Naive thymus-derived CD4-positive, alpha-beta T cell (primary cell): ENCODE data around the gene MAPK12. TPM values are rescaled to one million over a fixed set of nuclear protein-coding genes. Genes with fewer than 3 reads are reported as not detected.

Experiments used
- ATAC-seq: fragments of 150-1000 bp; cut with Tn5 transposase; 2 replicates; pipeline ENCODE4 v1.10.0; 2021; ENCODE audit warnings: mild to moderate bottlenecking, moderate library complexity
- CTCF ChIA-PET: fragments of 350-600 bp; sonication (Branson Sonifier 250); formaldehyde crosslinking; loops from one replicate; lab custom pipeline; 2021; ENCODE audit warnings: antibody characterized with exemption; lab: Charles Lee
- POLR2A ChIA-PET: fragments of 350-600 bp; sonication (Branson Sonifier 250); formaldehyde crosslinking; loops from one replicate; lab custom pipeline; 2021; ENCODE audit warnings: antibody characterized with exemption, inconsistent platforms; lab: Charles Lee
- DNase-seq, 9 donors: peaks; one replicate each; pipeline versions ENCODE4 v3.0.0 to v3.0.0-alpha.2; 2020 to 2022; ENCODE audit warnings: mixed read lengths in 1 of 9
- H3K27ac ChIP-seq: one replicate; pipeline ENCODE4 v1.7.0; 2013; ENCODE audit warnings: mild to moderate bottlenecking, low read depth, low read length, moderate library complexity
- H3K27me3 ChIP-seq, 2 donors: one replicate each; pipeline ENCODE4 v1.7.0; 2013; ENCODE audit warnings: low read length in 2 of 2, mild to moderate bottlenecking in 2 of 2, moderate library complexity in 2 of 2; ENCODE audit not compliant: control insufficient read depth in 2 of 2, insufficient read depth in 2 of 2
- H3K36me3 ChIP-seq, 3 experiments: 1 replicate in 2 of 3; 2 replicates in 1 of 3; pipeline ENCODE4 v1.7.0; 2013; ENCODE audit warnings: low read length in 3 of 3, mild to moderate bottlenecking in 3 of 3, moderate library complexity in 1 of 3; ENCODE audit not compliant: insufficient read depth in 3 of 3, control insufficient read depth in 2 of 3
- H3K4me1 ChIP-seq, 2 donors: one replicate each; pipeline ENCODE4 v1.7.0; 2013; ENCODE audit warnings: low read length in 2 of 2, mild to moderate bottlenecking in 2 of 2, moderate library complexity in 1 of 2; ENCODE audit not compliant: control insufficient read depth in 2 of 2, insufficient read depth in 2 of 2
- H3K4me3 ChIP-seq: 2 replicates; pipeline ENCODE4 v1.7.0; 2013; ENCODE audit warnings: mild to moderate bottlenecking, low read length
- H3K9me3 ChIP-seq, 3 experiments: 1 replicate in 2 of 3; 2 replicates in 1 of 3; pipeline ENCODE4 v1.7.0; 2013; ENCODE audit warnings: low read length in 3 of 3; ENCODE audit not compliant: control insufficient read depth in 2 of 3
- H3K27ac Mint-ChIP-seq, 9 donors: one replicate each; pipeline ENCODE4 v1.8.0; 2020 to 2022; ENCODE audit warnings: mixed read lengths in 9 of 9, mild to moderate bottlenecking in 8 of 9, moderate library complexity in 5 of 9, inconsistent platforms in 2 of 9
- H3K27me3 Mint-ChIP-seq, 5 donors: one replicate each; pipeline ENCODE4 v1.8.0; 2021 to 2022; ENCODE audit warnings: mixed read lengths in 5 of 5, mild to moderate bottlenecking in 1 of 5
- H3K36me3 Mint-ChIP-seq, 5 donors: one replicate each; pipeline ENCODE4 v1.8.0; 2020 to 2022; ENCODE audit warnings: mixed read lengths in 5 of 5, mild to moderate bottlenecking in 3 of 5, inconsistent platforms in 1 of 5
- H3K4me1 Mint-ChIP-seq, 7 donors: one replicate each; pipeline ENCODE4 v1.8.0; 2020 to 2022; ENCODE audit warnings: mixed read lengths in 7 of 7, mild to moderate bottlenecking in 3 of 7, inconsistent platforms in 1 of 7
- H3K4me3 Mint-ChIP-seq, 10 donors: one replicate each; pipeline ENCODE4 v1.8.0; 2020 to 2022; ENCODE audit warnings: mild to moderate bottlenecking in 10 of 10, mixed read lengths in 10 of 10, moderate library complexity in 6 of 10, inconsistent platforms in 2 of 10
- H3K9me3 Mint-ChIP-seq, 11 donors: one replicate each; pipeline ENCODE4 v1.8.0; 2020 to 2022; ENCODE audit warnings: mixed read lengths in 11 of 11, mild to moderate bottlenecking in 4 of 11, inconsistent platforms in 1 of 11, moderate library complexity in 1 of 11
- intact Hi-C, 2 donors: fragments of 100-400 bp; cut with micrococcal nuclease; formaldehyde crosslinking; loops; one replicate each; pipeline ENCODE4 v1.15.1; 2023
- polyA plus RNA-seq, 2 donors: library from polyadenylated mRNA; unstranded; fragments of 300-500 nt; fragmentation: Illumina TruSeq; gene quantifications; one replicate each; pipeline ENCODE4 v1.2.3, GENCODE V29; 2021
- total RNA-seq, 6 experiments: library from RNA in 5 of 6; stranded (reverse) in 5 of 6; gene quantifications; 1 replicate in 5 of 6; 2 replicates in 1 of 6; pipeline ENCODE4 v1.2.3 and lab custom pipeline; 2021 to 2026

The MAPK12 gene
- total and polyA plus RNA-seq, 7 experiments from 2014 or later, result 0.07 to 6.2 (median 2.1) TPM; not detected in 1

DNA sequence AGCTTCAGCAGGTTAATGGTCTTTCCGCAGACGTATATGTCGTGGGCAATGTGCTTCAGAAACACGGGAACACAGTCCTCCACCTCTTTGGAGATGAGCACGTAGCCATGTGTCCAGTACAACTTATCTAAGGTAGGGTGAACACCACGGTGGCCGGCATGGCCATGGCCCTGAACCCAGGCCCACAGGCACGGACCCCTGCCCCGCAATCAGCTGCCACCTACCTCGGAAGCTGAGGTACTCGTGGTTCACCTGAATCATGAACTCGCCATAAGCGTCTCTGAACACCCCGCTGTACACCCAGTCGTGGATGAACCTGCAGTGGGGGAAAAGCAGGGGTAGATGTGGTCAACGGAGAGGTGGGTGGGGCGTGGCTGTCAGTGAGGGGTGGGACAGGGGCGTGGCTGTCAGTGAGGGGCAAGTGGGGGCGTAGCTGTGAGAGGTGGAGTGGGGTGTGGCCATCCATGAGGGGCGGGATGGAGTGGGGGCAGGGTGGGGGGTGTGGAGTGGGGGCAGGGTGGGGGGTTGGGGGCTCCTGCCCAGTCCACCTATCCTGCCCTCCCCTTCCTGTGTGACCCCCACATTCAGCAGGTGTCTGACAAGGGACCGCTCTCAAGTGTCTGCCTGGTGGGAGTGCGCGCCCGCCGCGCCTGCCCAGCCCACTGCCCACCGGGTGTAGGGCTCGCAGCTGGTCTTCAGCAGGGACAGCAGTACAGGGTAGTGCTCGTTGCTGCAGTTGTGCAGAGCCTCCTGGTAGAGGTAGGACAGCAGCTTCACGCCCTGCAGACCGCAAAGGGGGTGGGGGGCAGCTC lies 35.2 kb downstream of the MAPK12 start:
- Mint-ChIP-seq H3K27me3 (no peaks in the 10 kb centered on the region), H3K27ac (no peak overlapping the region), H3K9me3 (no peaks in the 10 kb centered on the region), H3K36me3 (peaks cover 0 to 30% (median 8%) of the 10 kb centered on the region in 5 donors), H3K4me1 (peaks cover 0 to 7% (median 0%) of the 10 kb centered on the region in 7 donors), H3K4me3 (no peak overlapping the region)
- Histone ChIP-seq H3K27me3 (no peaks in the 10 kb centered on the region), H3K4me3 (no peak overlapping the region), H3K27ac (no peak overlapping the region), H3K4me1 (no peaks in the 10 kb centered on the region), H3K36me3 (peaks cover 7 to 86% (median 34%) of the 10 kb centered on the region in 3 experiments), H3K9me3 (no peaks in the 10 kb centered on the region)
- CTCF ChIA-PET, result interaction anchor here (0.6 to 1.0 kb wide), 2 partner anchors 11 to 265 kb away, joined by 3 read pairs; no protein-coding TSS in a partner anchor
- intact Hi-C loops, result no loop called here
- POLR2A ChIA-PET, result no interaction called here
- ATAC-seq, result no peak
- DNase-seq, result no peak

DNA sequence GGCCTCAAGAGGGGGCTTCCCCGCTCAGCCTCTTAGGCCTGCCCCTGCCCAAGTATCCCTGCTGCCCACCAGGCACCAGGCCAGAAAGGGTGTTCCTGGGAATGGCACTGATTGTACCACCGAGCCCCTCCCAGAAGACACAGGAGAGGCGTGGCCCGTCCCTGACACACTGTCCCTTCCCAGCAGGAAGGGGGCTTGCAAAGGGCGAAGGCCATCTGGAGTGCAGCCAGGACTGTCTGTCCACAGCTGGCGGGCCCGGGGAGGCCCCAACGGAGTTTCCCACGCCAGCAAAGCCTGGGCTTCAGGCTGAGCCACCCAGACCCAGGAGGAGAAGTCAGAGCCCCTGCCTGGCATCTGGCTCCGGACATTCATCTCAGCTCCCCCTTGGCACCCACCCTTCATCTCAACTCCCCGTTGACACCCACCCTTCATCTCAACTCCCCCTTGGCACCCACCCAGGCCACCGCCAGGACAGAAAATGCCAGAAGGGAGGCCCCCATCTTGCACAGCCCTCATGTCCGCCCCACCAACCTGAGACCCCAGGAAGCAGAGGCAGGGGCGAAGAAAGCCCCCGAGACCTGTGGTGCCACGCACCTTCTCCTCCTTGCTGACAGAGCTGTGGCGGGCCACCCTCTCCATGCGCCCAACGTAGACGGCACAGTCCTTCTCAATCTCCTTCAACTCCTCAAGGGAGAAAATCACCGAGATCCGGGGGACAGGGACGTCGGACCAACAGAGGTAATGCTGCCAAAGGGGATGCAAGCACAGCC lies 36.1 kb downstream of the MAPK12 start:
- Mint-ChIP-seq H3K4me1 (peaks cover 0 to 7% (median 0%) of the 10 kb centered on the region in 7 donors), H3K4me3 (no peak overlapping the region), H3K9me3 (no peaks in the 10 kb centered on the region), H3K36me3 (peaks cover 0 to 30% (median 8%) of the 10 kb centered on the region in 5 donors), H3K27ac (peak overlapping the region in 1 of 9 donors; percentile 65), H3K27me3 (no peaks in the 10 kb centered on the region)
- no peaks in the 10 kb centered on the region for H3K4me1 ChIP-seq
- POLR2A ChIA-PET, result no interaction called here
- CTCF ChIA-PET, result no interaction called here
- ATAC-seq (no peak), DNase-seq (no peak)
- no peak overlapping the region for H3K4me3 ChIP-seq
- intact Hi-C loops, result no loop called here
- peaks cover 7 to 92% (median 38%) of the 10 kb centered on the region in 3 experiments for H3K36me3 ChIP-seq
- no peak overlapping the region for H3K27ac ChIP-seq
- H3K9me3 ChIP-seq, result no peaks in the 10 kb centered on the region
- H3K27me3 ChIP-seq, result no peaks in the 10 kb centered on the region

DNA sequence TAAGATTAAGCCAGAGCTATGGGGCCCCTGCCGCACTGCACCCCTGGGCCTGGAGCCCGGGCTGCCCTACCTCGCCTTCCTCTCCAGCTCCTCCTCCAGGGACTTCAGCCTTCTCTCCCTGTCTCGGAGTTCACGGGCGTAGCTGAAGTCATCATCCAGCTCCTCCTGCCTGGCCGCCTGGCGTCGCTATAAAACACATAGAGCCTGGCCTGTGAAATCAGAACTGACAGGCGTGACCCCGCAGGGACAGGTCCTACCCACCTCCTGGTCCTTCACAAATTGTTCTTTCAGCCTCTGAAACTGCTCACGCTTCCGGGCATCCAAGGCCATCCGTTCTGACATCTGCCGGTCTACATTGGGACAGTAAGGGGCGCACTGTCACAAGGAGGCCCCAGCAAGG lies 37.4 kb downstream of the MAPK12 start:
- Mint-ChIP-seq H3K27ac (peak overlapping the region in 2 of 9 donors; percentile 32 to 37), H3K27me3 (no peaks in the 10 kb centered on the region), H3K9me3 (no peaks in the 10 kb centered on the region), H3K4me1 (peaks cover 0 to 7% (median 0%) of the 10 kb centered on the region in 7 donors), H3K36me3 (peaks cover 0 to 22% (median 4%) of the 10 kb centered on the region in 5 donors), H3K4me3 (no peak overlapping the region)
- Histone ChIP-seq H3K4me3 (no peak overlapping the region), H3K27ac (no peak overlapping the region), H3K4me1 (no peaks in the 10 kb centered on the region), H3K9me3 (no peaks in the 10 kb centered on the region), H3K36me3 (peaks cover 7 to 95% (median 34%) of the 10 kb centered on the region in 3 experiments), H3K27me3 (no peaks in the 10 kb centered on the region)
- ATAC-seq, result no peak
- POLR2A ChIA-PET, result interaction anchor here (0.8 kb wide), 1 partner anchor 37 kb away, joined by 3 read pairs; no protein-coding TSS in a partner anchor
- intact Hi-C loops, result no loop called here
- no peak for DNase-seq
- CTCF ChIA-PET, result no interaction called here

DNA sequence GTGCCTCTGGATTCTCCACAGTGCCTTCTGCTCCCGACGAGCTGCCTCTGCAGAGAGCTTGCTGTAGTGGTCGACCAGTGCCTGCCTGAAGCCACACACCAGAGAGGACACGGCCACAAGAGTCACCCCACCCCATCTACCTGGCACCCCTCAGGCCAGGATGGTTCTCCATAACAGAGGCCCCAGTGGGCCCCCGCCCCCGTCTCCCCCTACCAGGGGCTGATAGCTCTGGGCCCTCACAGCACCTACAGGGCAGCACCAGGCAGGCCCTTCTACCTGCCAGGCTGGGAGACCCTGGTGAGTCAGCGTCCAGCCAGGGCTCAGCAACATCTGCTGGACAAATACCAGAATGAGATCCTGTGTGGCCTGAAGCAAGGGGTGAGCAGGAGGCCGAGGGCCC lies 39.0 kb downstream of the MAPK12 start:
- intact Hi-C loops, result no loop called here
- ChIA-PET CTCF (interaction anchor here (1.0 to 1.6 kb wide), 2 partner anchors 12 to 18 kb away, joined by 3 to 4 read pairs; no protein-coding TSS in a partner anchor), POLR2A (no interaction called here)
- Mint-ChIP-seq H3K27me3 (no peaks in the 10 kb centered on the region), H3K27ac (no peak overlapping the region), H3K4me3 (no peak overlapping the region), H3K9me3 (no peaks in the 10 kb centered on the region), H3K4me1 (peaks cover 0 to 4% (median 0%) of the 10 kb centered on the region in 7 donors), H3K36me3 (peaks cover 0 to 16% (median 4%) of the 10 kb centered on the region in 5 donors)
- H3K9me3 ChIP-seq, result no peaks in the 10 kb centered on the region
- no peaks in the 10 kb centered on the region for H3K27me3 ChIP-seq
- DNase-seq, result no peak
- peaks cover 7 to 95% (median 27%) of the 10 kb centered on the region in 3 experiments for H3K36me3 ChIP-seq
- no peak overlapping the region for H3K4me3 ChIP-seq
- no peak for ATAC-seq
- H3K4me1 ChIP-seq, result no peaks in the 10 kb centered on the region
- H3K27ac ChIP-seq, result no peak overlapping the region

DNA sequence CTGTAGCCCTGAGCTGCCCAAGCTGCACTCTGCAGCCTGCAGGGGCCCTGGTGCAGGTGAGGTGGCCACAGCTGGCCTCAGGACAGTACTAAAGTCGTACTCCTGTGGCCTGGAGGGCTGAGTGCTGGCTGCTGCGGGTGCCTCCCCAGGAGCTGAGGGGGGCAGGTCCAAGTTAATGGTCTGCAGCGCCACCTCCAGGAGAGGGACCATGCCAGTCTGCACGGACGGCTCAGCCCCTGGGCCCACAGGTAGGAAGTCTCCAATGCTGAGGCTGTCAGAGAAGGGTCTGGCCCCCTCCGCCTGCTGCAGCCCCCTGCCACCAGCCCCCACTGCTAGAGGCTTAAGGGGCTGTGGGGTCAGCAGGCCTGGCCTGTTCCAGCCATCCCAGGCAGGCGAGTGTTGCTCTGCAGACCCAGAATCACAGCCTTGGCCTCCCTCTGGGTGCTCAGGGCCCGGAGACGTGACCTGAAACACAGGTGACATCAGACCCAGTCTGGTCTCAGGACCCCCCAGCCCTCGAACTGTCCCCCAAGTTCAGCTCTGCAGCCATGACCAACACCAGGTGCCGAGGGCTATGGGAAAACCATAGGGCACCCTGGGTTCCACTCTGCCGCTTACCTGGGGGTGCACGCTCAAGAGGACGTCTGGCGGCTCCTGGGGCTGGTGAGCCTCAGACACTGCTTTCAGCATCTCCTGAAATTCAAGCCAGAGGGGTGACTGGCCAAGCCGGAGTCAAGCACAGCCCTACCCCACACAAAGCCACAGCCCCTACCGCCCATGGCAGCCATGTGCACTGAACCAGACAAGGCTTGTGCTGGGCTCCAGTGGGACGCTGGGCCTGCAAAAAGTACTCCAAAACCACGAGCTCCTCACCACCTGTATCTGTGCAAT lies 39.8 kb downstream of the MAPK12 start:
- Mint-ChIP-seq H3K9me3 (no peaks in the 10 kb centered on the region), H3K4me3 (no peak overlapping the region), H3K36me3 (peaks cover 0 to 16% (median 4%) of the 10 kb centered on the region in 5 donors), H3K4me1 (peaks cover 0 to 4% (median 0%) of the 10 kb centered on the region in 7 donors), H3K27me3 (no peaks in the 10 kb centered on the region), H3K27ac (no peak overlapping the region)
- H3K9me3 ChIP-seq, result no peaks in the 10 kb centered on the region
- ChIA-PET CTCF (interaction anchor here (1.0 to 1.6 kb wide), 2 partner anchors 11 to 19 kb away, joined by 3 to 4 read pairs; no protein-coding TSS in a partner anchor), POLR2A (interaction anchor here (0.8 kb wide), 1 partner anchor 10 kb away, joined by 7 read pairs; no protein-coding TSS in a partner anchor)
- no peaks in the 10 kb centered on the region for H3K4me1 ChIP-seq
- intact Hi-C loops, result no loop called here
- DNase-seq, result no peak
- no peak overlapping the region for H3K27ac ChIP-seq
- peaks cover 7 to 95% (median 31%) of the 10 kb centered on the region in 3 experiments for H3K36me3 ChIP-seq
- ATAC-seq, result no peak
- H3K27me3 ChIP-seq, result no peaks in the 10 kb centered on the region
- H3K4me3 ChIP-seq, result no peak overlapping the region
